Fibroblast of lung (primary cell): ENCODE measurements around the gene CDS2. TPM values are rescaled to one million over a fixed set of nuclear protein-coding genes. Genes with fewer than 3 reads are reported as not detected.

Source experiments
- DNase-seq, 2 donors: peaks; one replicate each; pipeline versions ENCODE4 v3.0.0 to v3.0.0-alpha.2; 2010; ENCODE audit warnings: low read depth in 2 of 2
- H2AFZ ChIP-seq: 2 replicates; pipeline ENCODE4 v1.5.1; 2012; ENCODE audit warnings: low read length, control low read depth, inconsistent platforms
- H3K27ac ChIP-seq: 2 replicates; pipeline ENCODE4 v1.5.1; 2011; ENCODE audit warnings: low read length, control low read depth; ENCODE audit not compliant: insufficient read depth
- H3K27me3 ChIP-seq: 2 replicates; pipeline ENCODE4 v1.5.1; 2011; ENCODE audit warnings: mild to moderate bottlenecking, low read length; ENCODE audit not compliant: control insufficient read depth, insufficient read depth
- H3K36me3 ChIP-seq: 2 replicates; pipeline ENCODE4 v1.5.1; 2011; ENCODE audit warnings: low read length; ENCODE audit not compliant: control insufficient read depth, insufficient read depth
- H3K4me1 ChIP-seq: 2 replicates; pipeline ENCODE4 v1.5.1; 2011; ENCODE audit warnings: low read length; ENCODE audit not compliant: control insufficient read depth, insufficient read depth; ENCODE audit errors: extremely low read depth
- H3K4me2 ChIP-seq: 2 replicates; pipeline ENCODE4 v1.5.1; 2011; ENCODE audit warnings: low read length, control low read depth; ENCODE audit not compliant: insufficient read depth; ENCODE audit errors: extremely low read depth
- H3K4me3 ChIP-seq, 4 experiments: fragments of 200-600 bp in 1 of 4; sonication (generic) in 1 of 4; replicated peaks in 1 of 4; 2 replicates each; pipeline ENCODE4 v1.5.1; 2011 to 2016; ENCODE audit warnings: low read length in 4 of 4, low read depth in 3 of 4, mild to moderate bottlenecking in 3 of 4, control low read depth in 2 of 4, inconsistent platforms in 1 of 4, mixed read lengths in 1 of 4; ENCODE audit not compliant: insufficient read depth in 1 of 4; ENCODE audit errors: control extremely low read depth in 1 of 4
- H3K79me2 ChIP-seq: 2 replicates; pipeline ENCODE4 v1.5.1; 2012; ENCODE audit warnings: mild to moderate bottlenecking, low read length, inconsistent platforms; ENCODE audit not compliant: control insufficient read depth, insufficient read depth
- H3K9ac ChIP-seq: 2 replicates; pipeline ENCODE4 v1.5.1; 2011; ENCODE audit warnings: mild to moderate bottlenecking, low read length, control low read depth; ENCODE audit not compliant: insufficient read depth
- H3K9me3 ChIP-seq: 2 replicates; pipeline ENCODE4 v1.5.1; 2012; ENCODE audit warnings: low read depth, low read length; ENCODE audit not compliant: control insufficient read depth, insufficient read depth
- H4K20me1 ChIP-seq: 2 replicates; pipeline ENCODE4 v1.5.1; 2011; ENCODE audit warnings: low read length; ENCODE audit not compliant: control insufficient read depth, insufficient read depth; ENCODE audit errors: extremely low read depth
- CTCF ChIP-seq, 2 donors: IDR thresholded peaks in 1 of 2; conservative IDR thresholded peaks in 1 of 2; 1 replicate in 1 of 2; 2 replicates in 1 of 2; pipeline ENCODE4 v1.5.1; 2011 to 2012; ENCODE audit warnings: low read length in 2 of 2, control low read depth in 1 of 2, inconsistent platforms in 1 of 2, low read depth in 1 of 2, mild to moderate bottlenecking in 1 of 2
- EZH2 ChIP-seq: IDR thresholded peaks from 2 replicates; pipeline ENCODE4 v1.5.1; 2012; ENCODE audit warnings: low read length, control low read depth, mild to moderate bottlenecking; ENCODE audit errors: missing control alignments
- polyA plus RNA-seq, 2 donors: library from polyadenylated mRNA; depleted of rRNA in 1 of 2; stranded (reverse) in 1 of 2; unstranded in 1 of 2; fragments of >200 nt; gene quantifications; 2 replicates each; pipeline ENCODE4 v1.2.1, GENCODE V29; 2011 to 2012; ENCODE audit warnings: missing spikeins in 1 of 2
- total RNA-seq: library from RNA; depleted of rRNA; stranded (reverse); fragments of >200 nt; gene quantifications from 2 replicates; pipeline ENCODE4 v1.2.1, GENCODE V29; 2014

Gene CDS2
- total and polyA plus RNA-seq, 2 donors (not counting 1 experiment from before 2014, with no cell fraction given): 32.7 to 59.7 TPM

DNA sequence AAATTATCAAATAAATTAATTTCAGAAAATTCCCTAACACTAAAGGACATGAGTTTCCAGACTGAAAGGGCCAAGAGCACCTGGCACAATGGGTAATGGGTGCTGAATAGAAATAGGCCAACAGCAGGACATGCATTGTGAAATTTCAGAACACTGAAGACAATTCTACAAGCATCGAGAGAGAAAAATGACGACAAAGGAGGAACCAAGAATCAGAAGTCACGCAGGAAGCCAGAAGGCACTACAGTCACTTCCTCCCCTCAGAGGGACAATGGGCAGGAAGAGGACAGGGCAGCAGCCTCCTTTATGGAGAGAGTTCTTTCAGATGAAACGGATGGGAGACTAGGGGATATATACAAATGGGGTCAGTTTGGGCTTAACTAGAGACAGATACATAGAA, 36.6 kb upstream of the CDS2 start:
- Histone ChIP-seq H3K27me3 (no peaks in the 10 kb centered on the region), H4K20me1 (no peaks in the 10 kb centered on the region), H3K79me2 (no peaks in the 10 kb centered on the region), H3K36me3 (no peaks in the 10 kb centered on the region), H3K9me3 (no peaks in the 10 kb centered on the region), H2AFZ (no peak overlapping the region), H3K4me2 (no peak overlapping the region), H3K27ac (no peak overlapping the region), H3K4me3 (no peak overlapping the region), H3K9ac (no peak overlapping the region), H3K4me1 (no peaks in the 10 kb centered on the region)
- TF ChIP-seq EZH2 (no peak), CTCF (conservative IDR thresholded peaks at IDR 0.05 in 1 of 2, IDR thresholded peaks at IDR 0.05 in 1 of 2; ENCODE audit: low read depth in 1 of 2, low read length in 2 of 2) (no peak)
- DNase-seq: no peak

DNA sequence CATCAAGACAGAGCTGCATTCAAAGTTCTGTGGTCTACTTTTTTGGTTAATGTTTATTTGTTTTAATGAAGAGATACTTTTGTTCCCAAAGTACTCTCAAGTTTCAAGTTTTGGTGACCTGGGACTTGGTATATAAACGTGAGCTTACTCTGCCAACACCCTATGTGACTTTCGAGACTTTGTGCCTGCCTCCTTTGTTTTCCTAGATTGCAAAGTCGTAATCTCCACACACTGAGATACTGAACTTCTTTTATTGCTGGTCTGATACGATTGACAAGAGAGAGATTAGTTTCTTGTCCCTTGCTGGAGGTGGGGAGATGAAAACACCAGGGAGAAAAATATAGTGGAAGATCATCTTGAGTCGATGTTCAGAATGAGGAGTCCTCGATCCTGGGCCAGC, 34.9 kb upstream of the CDS2 start:
- H3K27ac ChIP-seq: no peak overlapping the region
- H3K36me3 ChIP-seq: peaks cover 4% of the 10 kb centered on the region
- H3K79me2 ChIP-seq: no peaks in the 10 kb centered on the region
- DNase-seq: no peak
- H3K9ac ChIP-seq: no peak overlapping the region
- no peak overlapping the region for H3K4me3 ChIP-seq
- H2AFZ ChIP-seq: no peak overlapping the region
- H3K4me2 ChIP-seq: no peak overlapping the region
- no peaks in the 10 kb centered on the region for H3K9me3 ChIP-seq
- H3K27me3 ChIP-seq: no peaks in the 10 kb centered on the region
- H4K20me1 ChIP-seq: no peaks in the 10 kb centered on the region
- H3K4me1 ChIP-seq: no peaks in the 10 kb centered on the region
- TF ChIP-seq CTCF (conservative IDR thresholded peaks at IDR 0.05 in 1 of 2, IDR thresholded peaks at IDR 0.05 in 1 of 2; ENCODE audit: low read depth in 1 of 2, low read length in 2 of 2): no peak

DNA sequence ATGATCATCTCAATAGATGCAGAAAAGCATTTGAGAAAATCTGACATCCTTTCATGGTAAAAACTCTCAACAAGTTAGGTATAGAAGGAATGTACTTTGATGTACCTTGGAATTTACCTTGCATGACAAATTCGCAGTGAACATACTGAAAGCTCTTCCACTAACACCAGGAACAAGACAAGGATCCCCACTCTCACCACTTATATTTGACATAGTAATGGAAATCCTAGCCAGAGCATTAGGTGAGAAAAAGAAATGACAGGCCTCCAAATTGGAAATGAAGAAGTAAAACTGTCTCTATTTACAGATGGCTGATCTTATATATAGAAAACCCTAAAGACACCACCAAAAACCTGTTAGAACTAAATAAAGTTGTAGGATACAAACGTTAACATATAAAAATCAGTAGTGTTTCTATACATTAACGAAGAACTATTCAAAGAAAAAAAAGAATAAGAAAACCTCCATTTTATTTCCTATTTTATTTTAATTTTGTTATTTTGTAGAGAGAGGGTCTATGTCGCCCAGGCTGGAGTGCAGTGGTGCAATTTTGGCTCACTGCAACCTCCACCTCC, 34.0 kb upstream of the CDS2 start:
- no peak overlapping the region for H2AFZ ChIP-seq
- no peaks in the 10 kb centered on the region for H3K4me1 ChIP-seq
- no peak overlapping the region for H3K4me3 ChIP-seq
- no peaks in the 10 kb centered on the region for H3K9me3 ChIP-seq
- H3K27ac ChIP-seq: no peak overlapping the region
- no peak overlapping the region for H3K9ac ChIP-seq
- TF ChIP-seq CTCF (conservative IDR thresholded peaks at IDR 0.05 in 1 of 2, IDR thresholded peaks at IDR 0.05 in 1 of 2; ENCODE audit: low read depth in 1 of 2, low read length in 2 of 2) (no peak), EZH2 (no peak)
- no peak for DNase-seq
- peaks cover 4% of the 10 kb centered on the region for H3K36me3 ChIP-seq
- no peaks in the 10 kb centered on the region for H3K79me2 ChIP-seq
- H4K20me1 ChIP-seq: no peaks in the 10 kb centered on the region
- no peaks in the 10 kb centered on the region for H3K27me3 ChIP-seq
- H3K4me2 ChIP-seq: no peak overlapping the region
